ENCODE data around the gene GRIK4. TPM values are rescaled to one million over a fixed set of nuclear protein-coding genes. Genes with fewer than 3 reads are reported as not detected.

The GRIK4 gene
- total and polyA plus RNA-seq, 4 donors: 0.05 to 0.25 (median 0.06) TPM; not detected in 1

DNA sequence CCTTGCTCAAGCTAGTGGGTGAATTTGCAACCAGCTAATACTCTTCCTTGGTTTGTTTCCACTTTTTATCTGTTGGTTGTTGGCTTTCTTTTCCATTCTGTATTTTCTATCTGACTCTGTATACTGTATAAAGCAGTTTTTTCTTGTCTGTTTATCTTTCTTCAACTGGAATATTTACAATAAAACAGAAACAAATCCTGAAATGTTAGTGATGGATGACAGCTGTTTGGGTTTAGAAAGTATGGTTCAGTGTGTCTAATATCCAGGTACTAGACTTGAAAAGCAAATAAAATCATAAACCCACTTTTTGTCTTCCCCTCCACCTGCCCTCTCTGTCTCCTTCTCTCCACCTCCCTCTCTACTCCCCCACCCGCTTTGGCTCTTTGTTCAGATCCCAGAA, 477.1 kb downstream of the GRIK4 start:
- no peak for DNase-seq (ENCODE audit: low spot score)
- peaks cover 0 to 10% (median 5%) of the 10 kb centered on the region in 4 donors for H3K4me1 ChIP-seq (ENCODE audit: control insufficient read depth in 4 of 4, insufficient read depth in 4 of 4, low read length in 3 of 4)
- WGBS: 98% methylated on average over 1 of the region's 1 CpG
- no peaks in the 10 kb centered on the region for H3K9me3 ChIP-seq (ENCODE audit: control insufficient read depth in 4 of 4, low read length in 3 of 4)
- no peak overlapping the region for H3K27ac ChIP-seq (ENCODE audit: low read depth in 1 of 2, low read length in 2 of 2)
- no peaks in the 10 kb centered on the region for H3K27me3 ChIP-seq (ENCODE audit: control insufficient read depth in 4 of 4, insufficient read depth in 4 of 4, low read length in 3 of 4)
- TF ChIP-seq RAD21 (IDR thresholded peaks at IDR 0.05): no peak
- no peak for TF ChIP-seq EGR1 (IDR thresholded peaks at IDR 0.05; ENCODE audit: low read depth in 2 of 2)
- TF ChIP-seq GABPA (IDR thresholded peaks at IDR 0.05 in 1 of 2, conservative IDR thresholded peaks at IDR 0.05 in 1 of 2): no peak
- TF ChIP-seq HNF4A (conservative IDR thresholded peaks at IDR 0.05): no peak
- TF ChIP-seq SP1 (IDR thresholded peaks at IDR 0.05): no peak
- no peak for TF ChIP-seq HNF4G (IDR thresholded peaks at IDR 0.05)
- no peak for TF ChIP-seq TAF1 (conservative IDR thresholded peaks at IDR 0.05)
- no peak for TF ChIP-seq REST (IDR thresholded peaks at IDR 0.05)
- no peak for TF ChIP-seq JUND (IDR thresholded peaks at IDR 0.05)
- TF ChIP-seq RXRA (IDR thresholded peaks at IDR 0.05): no peak
- TF ChIP-seq, protein P1, sequence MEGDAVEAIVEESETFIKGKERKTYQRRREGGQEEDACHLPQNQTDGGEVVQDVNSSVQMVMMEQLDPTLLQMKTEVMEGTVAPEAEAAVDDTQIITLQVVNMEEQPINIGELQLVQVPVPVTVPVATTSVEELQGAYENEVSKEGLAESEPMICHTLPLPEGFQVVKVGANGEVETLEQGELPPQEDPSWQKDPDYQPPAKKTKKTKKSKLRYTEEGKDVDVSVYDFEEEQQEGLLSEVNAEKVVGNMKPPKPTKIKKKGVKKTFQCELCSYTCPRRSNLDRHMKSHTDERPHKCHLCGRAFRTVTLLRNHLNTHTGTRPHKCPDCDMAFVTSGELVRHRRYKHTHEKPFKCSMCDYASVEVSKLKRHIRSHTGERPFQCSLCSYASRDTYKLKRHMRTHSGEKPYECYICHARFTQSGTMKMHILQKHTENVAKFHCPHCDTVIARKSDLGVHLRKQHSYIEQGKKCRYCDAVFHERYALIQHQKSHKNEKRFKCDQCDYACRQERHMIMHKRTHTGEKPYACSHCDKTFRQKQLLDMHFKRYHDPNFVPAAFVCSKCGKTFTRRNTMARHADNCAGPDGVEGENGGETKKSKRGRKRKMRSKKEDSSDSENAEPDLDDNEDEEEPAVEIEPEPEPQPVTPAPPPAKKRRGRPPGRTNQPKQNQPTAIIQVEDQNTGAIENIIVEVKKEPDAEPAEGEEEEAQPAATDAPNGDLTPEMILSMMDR (IDR thresholded peaks at IDR 0.05; ENCODE audit: low read depth, low read length, missing input control): no peak
- no peak overlapping the region for H3K4me3 ChIP-seq (ENCODE audit: low read depth in 1 of 3, low read length in 3 of 3)
- no peak overlapping the region for H3K9ac ChIP-seq (ENCODE audit: low read depth in 1 of 2, low read length in 2 of 2)
- no peaks in the 10 kb centered on the region for H3K36me3 ChIP-seq (ENCODE audit: control insufficient read depth in 4 of 4, insufficient read depth in 3 of 4, low read depth in 1 of 4, low read length in 3 of 4)

GRCh38 chr11:120991830-120992686, 480.5 kb downstream of the GRIK4 start:
- DNase-seq (ENCODE audit: low spot score): no peak
- H3K36me3 ChIP-seq (ENCODE audit: control insufficient read depth in 4 of 4, insufficient read depth in 3 of 4, low read depth in 1 of 4, low read length in 3 of 4): no peaks in the 10 kb centered on the region
- WGBS: 97% methylated on average over 10 of the region's 10 CpGs
- H3K27me3 ChIP-seq (ENCODE audit: control insufficient read depth in 4 of 4, insufficient read depth in 4 of 4, low read length in 3 of 4): no peaks in the 10 kb centered on the region
- no peaks in the 10 kb centered on the region for H3K4me1 ChIP-seq (ENCODE audit: control insufficient read depth in 4 of 4, insufficient read depth in 4 of 4, low read length in 3 of 4)
- TF ChIP-seq YY1 (IDR thresholded peaks at IDR 0.05) (no peak), RAD21 (IDR thresholded peaks at IDR 0.05) (no peak), FOXA1 (IDR thresholded peaks at IDR 0.05) (no peak), HNF4G (IDR thresholded peaks at IDR 0.05) (no peak), RXRA (IDR thresholded peaks at IDR 0.05) (no peak), ZBTB33 (IDR thresholded peaks at IDR 0.05) (no peak), GABPA (IDR thresholded peaks at IDR 0.05 in 1 of 2, conservative IDR thresholded peaks at IDR 0.05 in 1 of 2) (no peak)
- no peak overlapping the region for H3K9ac ChIP-seq (ENCODE audit: low read depth in 1 of 2, low read length in 2 of 2)
- no peaks in the 10 kb centered on the region for H3K9me3 ChIP-seq (ENCODE audit: control insufficient read depth in 4 of 4, low read length in 3 of 4)
- no peak overlapping the region for H3K27ac ChIP-seq (ENCODE audit: low read depth in 1 of 2, low read length in 2 of 2)
- no peak overlapping the region for H3K4me3 ChIP-seq (ENCODE audit: low read depth in 1 of 3, low read length in 3 of 3)

All from liver (tissue), 9 donors.